ENCODE results near the gene MON1B.
"Not testable (repeated sequence)": the region's sequence is repeated elsewhere in the genome, so short reads cannot be mapped to it uniquely, and the experiment has no call there.

The MON1B gene

GRCh38 chr16:77234611-77235010, 43.6 kb downstream of the MON1B start:
- DNase-seq (ENCODE audit: low spot score): no peak
- in situ Hi-C loops (cut with MboI; ENCODE audit: low sequenced_read_pairs, unreplicated experiment): loop anchor here (5.0 to 25.0 kb wide), 3 partner anchors 140 to 728 kb away; no protein-coding TSS in a partner anchor

GRCh38 chr16:77236063-77236511, 45.1 kb downstream of the MON1B start:
- DNase-seq (ENCODE audit: low spot score): peak; percentile 85
- in situ Hi-C loops (cut with MboI; ENCODE audit: low sequenced_read_pairs, unreplicated experiment): loop anchor here (10.0 to 25.0 kb wide), 2 partner anchors 139 to 726 kb away; no protein-coding TSS in a partner anchor

More at GRCh38 chr16:77234611-77235010, 43.6 kb downstream of the MON1B start:
- TF ChIP-seq CTCF (IDR thresholded peaks at IDR 0.05; ENCODE audit: borderline replicate concordance, control extremely low read depth, extremely low read depth, insufficient read depth, missing control alignments): no peak

GRCh38 chr16:77238593-77238992, 47.6 kb downstream of the MON1B start:
- no peak for DNase-seq (ENCODE audit: low spot score)
- in situ Hi-C loops (cut with MboI; ENCODE audit: low sequenced_read_pairs, unreplicated experiment): loop anchor here (10.0 to 25.0 kb wide), 2 partner anchors 136 to 724 kb away; no protein-coding TSS in a partner anchor
- TF ChIP-seq CTCF (IDR thresholded peaks at IDR 0.05; ENCODE audit: borderline replicate concordance, control extremely low read depth, extremely low read depth, insufficient read depth, missing control alignments): no peak

More at GRCh38 chr16:77236063-77236511, 45.1 kb downstream of the MON1B start:
- peak; percentile 99 for TF ChIP-seq CTCF (IDR thresholded peaks at IDR 0.05; ENCODE audit: borderline replicate concordance, control extremely low read depth, extremely low read depth, insufficient read depth, missing control alignments)

- in situ Hi-C loops (cut with MboI; ENCODE audit: low sequenced_read_pairs, unreplicated experiment): loop anchor here (25.0 kb wide), 1 partner anchor 720 kb away; no protein-coding TSS in a partner anchor
These were observed 51.5 kb downstream of the MON1B start for GRCh38 chr16:77242471-77242870.

GRCh38 chr16:77246150-77246549, 55.2 kb downstream of the MON1B start:
- no peak for TF ChIP-seq CTCF (IDR thresholded peaks at IDR 0.05; ENCODE audit: borderline replicate concordance, control extremely low read depth, extremely low read depth, insufficient read depth, missing control alignments)
- in situ Hi-C loops (cut with MboI; ENCODE audit: low sequenced_read_pairs, unreplicated experiment): loop anchor here (25.0 kb wide), 1 partner anchor 716 kb away; no protein-coding TSS in a partner anchor
- DNase-seq (ENCODE audit: low spot score): no peak

More at GRCh38 chr16:77242471-77242870, 51.5 kb downstream of the MON1B start:
- DNase-seq (ENCODE audit: low spot score): not testable (repeated sequence)

GRCh38 chr16:77250400-77250799, 59.4 kb downstream of the MON1B start:
- DNase-seq (ENCODE audit: low spot score): no peak
- in situ Hi-C loops (cut with MboI; ENCODE audit: low sequenced_read_pairs, unreplicated experiment): no loop called here
- TF ChIP-seq CTCF (IDR thresholded peaks at IDR 0.05; ENCODE audit: borderline replicate concordance, control extremely low read depth, extremely low read depth, insufficient read depth, missing control alignments): no peak

Measured in GM13976 (cell line).